Keratinocyte (primary cell): ENCODE data around the gene GID4. TPM values are rescaled to one million over a fixed set of nuclear protein-coding genes. Genes with fewer than 3 reads are reported as not detected.
A peak's percentile ranks its signal among the peaks of the same experiment; 100 is the strongest.

ENCODE experiments used
- DNase-seq: peaks from one replicate; pipeline ENCODE4 v3.0.0-alpha.2; 2011; ENCODE audit warnings: low read depth, missing footprints, low spot score
- FAIRE-seq: peaks from 2 replicates; lab custom pipeline; 2011; peaks lifted over from hg19 to GRCh38; lab: Jason Lieb, UNC
- H2AFZ ChIP-seq: 2 replicates; pipeline ENCODE4 v1.6.0; 2012; ENCODE audit warnings: low read length, control low read depth, inconsistent platforms; ENCODE audit not compliant: control insufficient read depth
- H3K27ac ChIP-seq: 2 replicates; pipeline ENCODE4 v1.5.1; 2011; ENCODE audit warnings: low read length; ENCODE audit not compliant: control insufficient read depth, insufficient read depth
- H3K27me3 ChIP-seq: 3 replicates; pipeline ENCODE4 v1.6.0; 2011; ENCODE audit warnings: low read length; ENCODE audit not compliant: control insufficient read depth, insufficient read depth; ENCODE audit errors: extremely low read depth
- H3K36me3 ChIP-seq, 2 experiments: 2 replicates in 1 of 2; 3 replicates in 1 of 2; pipeline ENCODE4 v1.5.1; 2011; ENCODE audit warnings: low read length in 2 of 2, mild to moderate bottlenecking in 1 of 2; ENCODE audit not compliant: control insufficient read depth in 2 of 2, insufficient read depth in 2 of 2; ENCODE audit errors: extremely low read depth in 1 of 2
- H3K4me1 ChIP-seq: 3 replicates; pipeline ENCODE4 v1.5.1; 2011; ENCODE audit warnings: low read length; ENCODE audit not compliant: control insufficient read depth, insufficient read depth; ENCODE audit errors: extremely low read depth
- H3K4me2 ChIP-seq: 3 replicates; pipeline ENCODE4 v1.6.0; 2011; ENCODE audit warnings: low read depth, low read length; ENCODE audit not compliant: control insufficient read depth, insufficient read depth; ENCODE audit errors: extremely low read depth
- H3K4me3 ChIP-seq, 3 experiments: fragments of 200-600 bp in 1 of 3; sonication (generic) in 1 of 3; 2 replicates in 2 of 3; 3 replicates in 1 of 3; pipeline ENCODE4 v1.5.1; 2011 to 2016; ENCODE audit warnings: low read length in 3 of 3, mild to moderate bottlenecking in 3 of 3, control low read depth in 2 of 3, inconsistent platforms in 1 of 3, low read depth in 1 of 3, mixed read lengths in 1 of 3, mixed run types in 1 of 3, moderate library complexity in 1 of 3; ENCODE audit not compliant: control insufficient read depth in 2 of 3, insufficient read depth in 2 of 3; ENCODE audit errors: extremely low read depth in 1 of 3
- H3K79me2 ChIP-seq: 2 replicates; pipeline ENCODE4 v1.6.0; 2012; ENCODE audit warnings: low read length; ENCODE audit not compliant: control insufficient read depth, insufficient read depth
- H3K9ac ChIP-seq: 3 replicates; pipeline ENCODE4 v1.6.0; 2011; ENCODE audit warnings: low read length; ENCODE audit not compliant: control insufficient read depth, insufficient read depth; ENCODE audit errors: extremely low read depth
- H3K9me1 ChIP-seq: 3 replicates; pipeline ENCODE4 v1.6.0; 2011; ENCODE audit warnings: low read length; ENCODE audit not compliant: control insufficient read depth, insufficient read depth; ENCODE audit errors: extremely low read depth
- H3K9me3 ChIP-seq: 2 replicates; pipeline ENCODE4 v1.5.1; 2012; ENCODE audit warnings: low read depth, low read length; ENCODE audit not compliant: control insufficient read depth
- H4K20me1 ChIP-seq: 3 replicates; pipeline ENCODE4 v1.6.0; 2011; ENCODE audit warnings: low read length; ENCODE audit not compliant: control insufficient read depth, insufficient read depth; ENCODE audit errors: extremely low read depth
- EZH2 ChIP-seq: IDR thresholded peaks from one replicate; pipeline ENCODE4 v1.6.1; 2012; ENCODE audit warnings: inconsistent platforms, mild to moderate bottlenecking, low read length, moderate library complexity
- dilution Hi-C: fragments of 300-500 bp; cut with MboI; formaldehyde crosslinking; loops from one replicate; pipeline ENCODE4 v1.7.0; 2020; ENCODE audit warnings: low sequenced_read_pairs; ENCODE audit not compliant: extremely low pct_ligation_motif_present
- polyA plus RNA-seq, 5 experiments: library from polyadenylated mRNA; depleted of rRNA in 3 of 5; stranded (reverse) in 3 of 5; stranded (forward) in 1 of 5; unstranded in 1 of 5; fragments of >200 nt; gene quantifications; 1 replicate in 1 of 5; 2 replicates in 3 of 5; 3 replicates in 1 of 5; pipeline versions ENCODE4 v1.2.1 to v1.2.3, GENCODE V29; 2011 to 2012; ENCODE audit warnings: missing spikeins in 2 of 5, low read depth in 1 of 5, low replicate concordance in 1 of 5
- TF ChIP-seq, protein P1 (sequence below), 3 experiments: IDR thresholded peaks in 1 of 3; conservative IDR thresholded peaks in 1 of 3; optimal IDR thresholded peaks in 1 of 3; 2 replicates in 2 of 3; 3 replicates in 1 of 3; pipeline versions ENCODE3 to v1.5.1; 2011; ENCODE audit warnings: low read length in 3 of 3, mild to moderate bottlenecking in 3 of 3, moderate library complexity in 2 of 3, control low read depth in 1 of 3, inconsistent platforms in 1 of 3; ENCODE audit not compliant: insufficient read depth in 2 of 3; ENCODE audit errors: extremely low read depth in 1 of 3

Gene GID4
- polyA plus RNA-seq, 1 donor (not counting 4 experiments of a cell fraction or from before 2014, with no cell fraction given): 16.8 TPM

DNA sequence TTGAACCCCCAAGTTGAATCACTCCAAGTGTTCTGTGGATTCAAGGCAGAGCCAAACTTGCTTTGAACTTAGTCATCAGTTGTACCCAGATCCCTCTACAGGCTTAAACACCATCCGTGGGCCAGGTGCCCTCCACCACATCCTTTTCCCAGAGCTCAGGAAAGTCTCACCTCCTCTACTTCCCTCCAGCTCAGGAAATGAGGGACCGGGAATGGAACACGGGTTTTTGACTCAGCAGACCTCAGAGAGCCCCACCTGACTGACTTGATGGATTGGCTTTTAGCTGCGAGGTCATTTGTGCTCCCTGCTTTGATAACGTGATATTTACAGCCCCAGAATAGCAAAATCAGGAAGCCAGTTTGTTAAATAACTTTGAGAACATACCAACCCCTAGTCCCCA, 20.1 kb downstream of the GID4 start:
- DNase-seq (peak; percentile 63), FAIRE-seq (peak; percentile 99)
- H2AFZ ChIP-seq: no peak overlapping the region
- no peak overlapping the region for H3K4me3 ChIP-seq
- no peaks in the 10 kb centered on the region for H3K27me3 ChIP-seq
- no peak for TF ChIP-seq EZH2
- TF ChIP-seq, protein P1, sequence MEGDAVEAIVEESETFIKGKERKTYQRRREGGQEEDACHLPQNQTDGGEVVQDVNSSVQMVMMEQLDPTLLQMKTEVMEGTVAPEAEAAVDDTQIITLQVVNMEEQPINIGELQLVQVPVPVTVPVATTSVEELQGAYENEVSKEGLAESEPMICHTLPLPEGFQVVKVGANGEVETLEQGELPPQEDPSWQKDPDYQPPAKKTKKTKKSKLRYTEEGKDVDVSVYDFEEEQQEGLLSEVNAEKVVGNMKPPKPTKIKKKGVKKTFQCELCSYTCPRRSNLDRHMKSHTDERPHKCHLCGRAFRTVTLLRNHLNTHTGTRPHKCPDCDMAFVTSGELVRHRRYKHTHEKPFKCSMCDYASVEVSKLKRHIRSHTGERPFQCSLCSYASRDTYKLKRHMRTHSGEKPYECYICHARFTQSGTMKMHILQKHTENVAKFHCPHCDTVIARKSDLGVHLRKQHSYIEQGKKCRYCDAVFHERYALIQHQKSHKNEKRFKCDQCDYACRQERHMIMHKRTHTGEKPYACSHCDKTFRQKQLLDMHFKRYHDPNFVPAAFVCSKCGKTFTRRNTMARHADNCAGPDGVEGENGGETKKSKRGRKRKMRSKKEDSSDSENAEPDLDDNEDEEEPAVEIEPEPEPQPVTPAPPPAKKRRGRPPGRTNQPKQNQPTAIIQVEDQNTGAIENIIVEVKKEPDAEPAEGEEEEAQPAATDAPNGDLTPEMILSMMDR (optimal IDR thresholded peaks at IDR 0.05 in 1 of 3, IDR thresholded peaks at IDR 0.05 in 1 of 3, conservative IDR thresholded peaks at IDR 0.05 in 1 of 3; ENCODE audit: extremely low read depth in 1 of 3, insufficient read depth in 2 of 3, low read length in 3 of 3): no peak
- no peaks in the 10 kb centered on the region for H3K9me1 ChIP-seq
- H3K9me3 ChIP-seq: no peaks in the 10 kb centered on the region
- peak overlapping the region; percentile 62 for H3K27ac ChIP-seq
- H3K79me2 ChIP-seq: no peaks in the 10 kb centered on the region
- peaks cover 15% of the 10 kb centered on the region for H3K4me1 ChIP-seq
- peaks cover 8 to 25% of the 10 kb centered on the region in 2 experiments for H3K36me3 ChIP-seq
- peak overlapping the region; percentile 34 for H3K4me2 ChIP-seq
- H3K9ac ChIP-seq: no peak overlapping the region
- dilution Hi-C loops: no loop called here
- no peaks in the 10 kb centered on the region for H4K20me1 ChIP-seq

DNA sequence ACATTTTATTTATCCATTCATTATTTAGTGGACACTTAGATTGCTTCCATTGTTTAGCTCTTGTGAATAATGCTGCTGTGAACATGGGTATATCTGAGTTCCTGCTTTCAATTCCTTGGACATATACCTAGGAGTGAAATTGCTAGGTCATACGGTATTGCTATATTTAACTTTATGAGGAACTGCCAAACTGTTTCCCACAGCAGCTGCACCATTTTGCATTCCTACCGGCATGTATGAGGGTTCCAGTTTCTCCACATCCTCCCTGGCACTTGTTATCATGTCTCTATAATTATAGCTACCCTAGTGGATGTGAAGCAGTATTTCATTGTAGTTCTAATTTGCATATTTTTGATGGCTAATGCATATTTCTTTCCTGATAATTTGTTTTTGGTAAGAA, 24.8 kb downstream of the GID4 start:
- Histone ChIP-seq H3K36me3 (peaks cover 19 to 32% of the 10 kb centered on the region in 2 experiments), H3K9me3 (no peaks in the 10 kb centered on the region), H3K9me1 (no peaks in the 10 kb centered on the region), H3K4me2 (no peak overlapping the region), H3K27me3 (no peaks in the 10 kb centered on the region), H2AFZ (no peak overlapping the region), H3K4me1 (peaks cover 11% of the 10 kb centered on the region), H3K79me2 (no peaks in the 10 kb centered on the region), H4K20me1 (no peaks in the 10 kb centered on the region), H3K4me3 (no peak overlapping the region), H3K9ac (no peak overlapping the region), H3K27ac (no peak overlapping the region)
- TF ChIP-seq EZH2: no peak
- TF ChIP-seq, protein P1 (optimal IDR thresholded peaks at IDR 0.05 in 1 of 3, IDR thresholded peaks at IDR 0.05 in 1 of 3, conservative IDR thresholded peaks at IDR 0.05 in 1 of 3; ENCODE audit: extremely low read depth in 1 of 3, insufficient read depth in 2 of 3, low read length in 3 of 3): no peak
- no peak for DNase-seq
- no peak for FAIRE-seq
- dilution Hi-C loops: no loop called here
